GM18505 (cell line): ENCODE data around the gene CELSR2.
"Not testable (repeated sequence)": the region's sequence is repeated elsewhere in the genome, so short reads cannot be mapped to it uniquely, and the experiment has no call there.

Source experiments
- ATAC-seq: cut with Tn5 transposase; IDR thresholded peaks from one replicate; pipeline ENCODE4 v1.9.1; 2021; ENCODE audit not compliant: unreplicated experiment
- POLR2A ChIP-seq: IDR thresholded peaks from 4 replicates; pipeline ENCODE4 v1.6.1; 2011; ENCODE audit warnings: borderline replicate concordance; ENCODE audit not compliant: insufficient read depth, insufficient read length; ENCODE audit errors: extremely low read depth

CELSR2 gene

DNA sequence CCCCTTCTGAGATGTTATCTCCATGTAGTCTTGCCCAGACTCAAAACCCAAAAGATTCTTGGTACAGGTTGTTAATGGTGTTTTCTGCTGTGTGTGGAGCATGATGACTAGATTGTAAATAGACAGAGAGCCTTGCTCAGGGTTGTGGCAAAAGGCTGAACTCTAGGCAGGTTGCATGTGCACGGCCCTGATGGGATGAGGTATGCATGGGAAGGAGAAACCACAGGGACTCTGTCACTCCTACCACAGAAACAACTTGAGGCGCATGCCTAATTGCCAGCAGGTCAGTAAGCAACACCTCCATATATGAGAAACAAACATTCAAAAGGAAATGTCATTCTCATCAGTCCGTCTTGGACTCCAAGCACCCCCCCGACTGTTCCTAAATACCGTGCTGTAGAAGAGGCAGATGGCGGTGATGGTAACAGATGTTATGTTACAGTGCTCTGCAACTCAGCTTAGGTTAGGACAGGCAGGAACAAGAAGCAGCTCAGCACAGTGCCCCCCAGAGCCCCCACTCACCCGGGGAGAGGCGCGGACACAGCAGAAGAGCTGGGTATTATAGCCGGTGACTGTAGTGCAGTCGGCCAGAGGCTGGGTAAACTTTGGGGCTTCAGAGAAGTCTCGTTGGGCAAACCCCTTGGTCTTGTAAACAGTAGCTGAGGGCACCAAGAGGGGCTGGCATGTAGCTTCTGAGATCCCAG is 46.5 kb downstream of the CELSR2 start:
- no peak for ATAC-seq
- no peak for TF ChIP-seq POLR2A

DNA sequence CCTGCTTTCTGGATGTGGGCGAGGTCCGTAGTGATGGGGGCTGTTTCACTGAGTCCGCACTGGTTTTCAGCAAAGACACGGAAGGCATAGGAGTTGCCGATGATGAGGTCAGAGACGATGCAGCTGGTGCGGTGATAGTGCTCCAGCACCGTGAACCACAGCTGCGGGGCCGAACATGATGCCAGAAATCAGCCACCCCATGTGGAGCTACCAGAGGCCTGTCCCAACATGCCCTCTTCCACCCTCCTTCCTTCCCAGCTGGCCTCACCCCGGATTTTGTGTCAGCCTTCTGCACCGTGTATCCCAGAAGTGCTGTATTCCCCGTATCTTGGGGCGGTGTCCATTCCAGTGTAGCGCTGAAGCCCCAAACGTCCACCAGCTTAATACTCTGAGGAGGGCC is 47.4 kb downstream of the CELSR2 start:
- no peak for ATAC-seq
- TF ChIP-seq POLR2A = no peak

- TF ChIP-seq POLR2A = no peak
- no peak for ATAC-seq
Measured at GRCh38 chr1:109298666-109299557, 49.6 kb downstream of the CELSR2 start.

DNA sequence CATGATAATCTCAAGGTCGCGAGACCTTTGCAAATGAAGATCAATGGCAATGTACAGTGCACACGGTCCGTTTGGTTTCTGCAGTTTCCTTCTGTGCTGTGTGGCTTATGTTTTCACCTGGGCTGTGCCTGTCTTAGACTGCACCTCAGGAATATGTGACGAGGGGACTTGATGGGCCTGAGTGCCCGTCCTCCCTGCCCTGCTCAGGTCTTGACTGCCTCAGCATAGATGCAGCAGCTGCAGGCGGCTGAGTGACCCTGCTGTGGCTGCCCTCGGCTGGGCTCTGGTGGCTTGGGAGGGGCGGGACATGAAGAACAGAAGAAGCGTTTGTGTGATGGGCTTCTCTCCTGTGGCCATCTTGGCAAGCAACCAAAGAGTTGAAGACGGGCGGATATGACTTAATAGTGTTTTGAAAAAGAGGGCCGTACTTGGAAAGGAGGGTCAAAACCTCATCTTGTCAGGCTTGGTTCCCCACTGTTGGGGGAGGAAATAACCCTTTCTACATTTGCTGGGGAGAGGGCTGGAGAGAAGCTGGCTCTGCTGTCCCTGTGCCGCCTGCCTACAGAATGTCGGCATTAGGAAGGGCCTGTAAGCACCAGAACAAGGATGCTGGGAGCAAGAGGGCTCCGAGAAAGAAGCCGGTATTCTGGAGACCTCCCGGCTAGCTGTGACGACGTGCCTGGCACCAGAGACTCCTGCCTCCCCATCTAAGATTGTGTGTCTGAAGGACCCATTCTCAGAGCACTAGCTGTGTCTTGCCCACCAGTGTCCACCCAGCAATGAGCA is 50.4 kb downstream of the CELSR2 start:
- no peak for ATAC-seq
- no peak for TF ChIP-seq POLR2A

- no peak for TF ChIP-seq POLR2A
- no peak for ATAC-seq
Measured at GRCh38 chr1:109300650-109301151, 51.4 kb downstream of the CELSR2 start.

- TF ChIP-seq POLR2A = no peak
- ATAC-seq = no peak
Measured at GRCh38 chr1:109301874-109302273, 52.5 kb downstream of the CELSR2 start.

- TF ChIP-seq POLR2A = no peak
- ATAC-seq = no peak
Measured at GRCh38 chr1:109304226-109304920, 55.0 kb downstream of the CELSR2 start.

DNA sequence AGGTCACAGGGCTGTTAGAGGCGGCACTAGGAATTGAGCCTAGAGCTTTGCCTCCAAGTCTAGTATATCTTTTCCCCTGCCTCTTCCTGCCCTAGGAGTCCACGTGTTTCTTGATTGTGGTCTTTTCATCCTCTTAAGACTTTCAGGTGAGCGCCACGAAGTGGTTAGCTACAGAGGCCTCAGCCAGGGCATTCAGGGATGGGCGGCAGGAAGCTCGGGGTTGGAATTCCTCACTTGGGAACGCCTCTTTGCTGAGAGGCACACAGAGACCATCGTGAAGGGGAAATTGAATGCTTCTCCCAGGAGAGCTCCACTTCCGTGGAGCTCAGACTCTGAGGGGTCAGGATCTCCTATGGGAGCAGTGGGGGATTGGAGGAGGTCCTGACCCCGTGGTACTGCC is 56.7 kb downstream of the CELSR2 start:
- not testable (repeated sequence) for ATAC-seq

DNA sequence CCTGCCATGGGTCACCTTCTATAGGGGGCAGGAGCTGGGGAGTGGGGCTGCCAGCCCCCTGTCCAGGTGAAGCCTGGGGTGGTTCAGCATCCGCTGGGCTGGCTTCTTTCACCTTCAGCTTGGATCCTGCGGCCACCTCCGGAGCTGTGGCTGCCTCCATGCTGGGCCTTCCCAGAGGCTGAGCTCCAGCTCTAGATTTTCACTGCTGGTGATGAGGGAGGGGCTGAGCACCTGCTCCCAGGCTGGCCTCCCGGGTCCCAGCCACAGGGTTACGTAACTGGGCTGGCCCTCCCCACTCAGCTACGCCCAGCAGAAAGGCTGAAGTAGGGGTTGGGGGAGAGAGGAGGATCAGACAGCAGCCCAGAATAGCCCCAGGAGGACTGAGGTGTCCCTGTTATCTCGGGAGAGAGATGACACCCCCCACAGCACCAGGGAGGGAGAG is 57.5 kb downstream of the CELSR2 start, which contains the start of gene MYBPHL:
Gene MYBPHL, minus strand, starts transcription at position 180 of the 442 bp plus-strand sequence. Its CDS starts 20 bp downstream, at position 160.
- TF ChIP-seq POLR2A = no peak
- no peak for ATAC-seq

DNA sequence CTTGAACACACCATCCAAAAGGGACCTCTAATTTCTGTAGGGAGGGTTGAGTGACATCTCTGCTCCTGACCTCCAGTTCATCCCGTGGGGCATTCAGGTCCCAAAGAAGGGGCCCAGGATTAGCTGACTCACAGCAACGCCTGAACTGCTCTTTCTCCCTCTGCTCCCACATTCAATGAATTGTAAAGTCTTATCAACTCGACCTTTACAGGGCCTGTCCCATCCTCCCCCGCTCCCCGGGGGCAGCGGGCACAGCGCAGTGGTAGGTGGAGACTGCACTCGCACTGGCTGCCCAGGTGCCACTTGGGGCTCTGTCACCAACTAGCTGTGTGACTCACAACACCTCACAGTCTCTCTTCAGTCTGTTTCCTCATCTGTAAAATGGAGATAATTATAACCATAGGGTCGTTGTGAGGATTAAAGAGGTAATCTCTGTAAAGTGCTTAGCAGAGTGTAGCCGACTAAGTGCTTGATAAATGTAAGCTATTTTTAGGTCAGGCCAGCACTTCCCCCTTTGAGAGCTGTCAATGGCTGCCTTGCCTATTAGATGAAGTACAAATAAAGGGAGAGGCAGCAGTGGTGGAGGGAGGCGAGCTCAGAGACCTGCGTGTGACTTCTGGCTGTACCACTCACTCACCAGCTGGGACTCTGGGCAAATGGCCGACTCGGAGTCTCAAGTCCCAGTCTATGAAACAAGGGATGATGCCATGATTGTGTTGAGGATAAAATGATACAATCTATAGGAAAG is 58.1 kb downstream of the CELSR2 start:
- no peak for TF ChIP-seq POLR2A
- no peak for ATAC-seq

DNA sequence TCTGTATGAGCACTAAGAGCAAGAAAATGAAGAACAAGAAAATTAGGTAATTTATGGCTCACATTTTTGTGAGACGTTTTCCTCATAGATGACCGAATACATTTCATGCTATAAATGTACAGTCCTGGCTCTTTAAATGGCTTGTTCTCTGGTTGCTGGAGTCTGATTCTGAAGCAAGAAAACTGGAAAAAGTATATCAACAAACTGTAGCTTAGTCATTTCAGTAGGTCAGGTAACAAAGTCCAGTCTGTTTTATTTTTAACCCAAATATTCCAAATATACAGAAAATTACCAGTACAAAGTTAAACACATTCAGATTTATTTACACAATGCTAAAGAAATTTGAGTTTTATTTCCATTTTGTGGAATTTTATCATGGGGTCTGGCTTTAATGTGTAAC is 60.0 kb downstream of the CELSR2 start:
- TF ChIP-seq POLR2A = no peak
- ATAC-seq = no peak

- ATAC-seq = no peak
- TF ChIP-seq POLR2A = no peak
Measured at GRCh38 chr1:109312246-109312645, 62.9 kb downstream of the CELSR2 start.
